Effector memory CD8-positive, alpha-beta T cell (primary cell): ENCODE measurements around the gene RET.

Experiments
- ATAC-seq: fragments of 150-1000 bp; cut with Tn5 transposase; replicated peaks from 2 replicates; pipeline ENCODE4 v1.10.0; 2021; ENCODE audit warnings: mild to moderate bottlenecking, moderate library complexity
- DNase-seq, 3 experiments: peaks; one replicate each; pipeline ENCODE4 v3.0.0; 2021
- H3K27ac Mint-ChIP-seq, 2 donors: one replicate each; pipeline ENCODE4 v1.8.0; 2022; ENCODE audit warnings: mild to moderate bottlenecking in 2 of 2, mixed read lengths in 2 of 2, moderate library complexity in 2 of 2
- H3K27me3 Mint-ChIP-seq, 2 donors: one replicate each; pipeline ENCODE4 v1.8.0; 2022; ENCODE audit warnings: mixed read lengths in 2 of 2
- H3K36me3 Mint-ChIP-seq: one replicate; pipeline ENCODE4 v1.8.0; 2022; ENCODE audit warnings: mild to moderate bottlenecking, moderate library complexity, mixed read lengths; ENCODE audit not compliant: insufficient read depth
- H3K4me1 Mint-ChIP-seq, 2 donors: one replicate each; pipeline ENCODE4 v1.8.0; 2022; ENCODE audit warnings: low read depth in 2 of 2, mixed read lengths in 2 of 2
- H3K4me3 Mint-ChIP-seq, 2 donors: one replicate each; pipeline ENCODE4 v1.8.0; 2022; ENCODE audit warnings: mild to moderate bottlenecking in 2 of 2, mixed read lengths in 2 of 2, moderate library complexity in 2 of 2
- H3K9me3 Mint-ChIP-seq, 2 donors: one replicate each; pipeline ENCODE4 v1.8.0; 2022; ENCODE audit warnings: mixed read lengths in 2 of 2

RET gene

GRCh38 chr10:43114088-43114742 lies 37.3 kb downstream of the RET start:
- no peaks in the 10 kb centered on the region for H3K27me3 Mint-ChIP-seq
- no peaks in the 10 kb centered on the region for H3K9me3 Mint-ChIP-seq
- no peak overlapping the region for H3K27ac Mint-ChIP-seq
- ATAC-seq (no peak), DNase-seq (no peak)
- no peak overlapping the region for H3K4me3 Mint-ChIP-seq
- peaks cover 0 to 5% of the 10 kb centered on the region in 2 donors for H3K4me1 Mint-ChIP-seq
- no peaks in the 10 kb centered on the region for H3K36me3 Mint-ChIP-seq

- H3K4me1 Mint-ChIP-seq = peaks cover 4 to 5% of the 10 kb centered on the region in 2 donors
- H3K36me3 Mint-ChIP-seq = no peaks in the 10 kb centered on the region
- H3K9me3 Mint-ChIP-seq = no peaks in the 10 kb centered on the region
- DNase-seq = no peak
- no peak for ATAC-seq
- H3K27ac Mint-ChIP-seq = no peak overlapping the region
- no peaks in the 10 kb centered on the region for H3K27me3 Mint-ChIP-seq
- no peak overlapping the region for H3K4me3 Mint-ChIP-seq
Measured at GRCh38 chr10:43114743-43115611, 38.1 kb downstream of the RET start.

GRCh38 chr10:43115881-43116595 lies 39.2 kb downstream of the RET start:
- no peak for ATAC-seq
- Mint-ChIP-seq H3K27me3 (no peaks in the 10 kb centered on the region), H3K4me3 (no peak overlapping the region), H3K9me3 (no peaks in the 10 kb centered on the region), H3K27ac (no peak overlapping the region), H3K4me1 (peaks cover 14% of the 10 kb centered on the region in 2 donors), H3K36me3 (no peaks in the 10 kb centered on the region)
- no peak for DNase-seq

- no peaks in the 10 kb centered on the region for H3K27me3 Mint-ChIP-seq
- H3K4me3 Mint-ChIP-seq = no peak overlapping the region
- H3K9me3 Mint-ChIP-seq = no peaks in the 10 kb centered on the region
- no peaks in the 10 kb centered on the region for H3K36me3 Mint-ChIP-seq
- H3K4me1 Mint-ChIP-seq = peaks cover 20% of the 10 kb centered on the region in 2 donors
- no peak for DNase-seq
- no peak for ATAC-seq
- H3K27ac Mint-ChIP-seq = no peak overlapping the region
Measured at GRCh38 chr10:43116596-43116995, 39.7 kb downstream of the RET start.

- no peaks in the 10 kb centered on the region for H3K9me3 Mint-ChIP-seq
- peak overlapping the region in 1 of 2 donors; percentile 5 for H3K27ac Mint-ChIP-seq
- H3K4me3 Mint-ChIP-seq = no peak overlapping the region
- no peak for DNase-seq
- no peak for ATAC-seq
- H3K4me1 Mint-ChIP-seq = peaks cover 21 to 23% of the 10 kb centered on the region in 2 donors
- no peaks in the 10 kb centered on the region for H3K36me3 Mint-ChIP-seq
- H3K27me3 Mint-ChIP-seq = no peaks in the 10 kb centered on the region
Measured at GRCh38 chr10:43117031-43117776, 40.3 kb downstream of the RET start.

GRCh38 chr10:43117777-43118583 lies 41.1 kb downstream of the RET start:
- H3K9me3 Mint-ChIP-seq = no peaks in the 10 kb centered on the region
- peaks cover 21 to 23% of the 10 kb centered on the region in 2 donors for H3K4me1 Mint-ChIP-seq
- H3K4me3 Mint-ChIP-seq = no peak overlapping the region
- no peaks in the 10 kb centered on the region for H3K36me3 Mint-ChIP-seq
- H3K27me3 Mint-ChIP-seq = no peaks in the 10 kb centered on the region
- peak overlapping the region in 1 of 2 donors; percentile 57 for H3K27ac Mint-ChIP-seq
- DNase-seq (no peak), ATAC-seq (no peak)

- no peaks in the 10 kb centered on the region for H3K27me3 Mint-ChIP-seq
- no peaks in the 10 kb centered on the region for H3K9me3 Mint-ChIP-seq
- peaks cover 21 to 23% of the 10 kb centered on the region in 2 donors for H3K4me1 Mint-ChIP-seq
- no peaks in the 10 kb centered on the region for H3K36me3 Mint-ChIP-seq
- H3K27ac Mint-ChIP-seq = peak overlapping the region; percentile 49 to 57
- ATAC-seq (no peak), DNase-seq (no peak)
- H3K4me3 Mint-ChIP-seq = no peak overlapping the region
Measured at GRCh38 chr10:43118631-43119415, 42.0 kb downstream of the RET start.

GRCh38 chr10:43119416-43120115 lies 42.7 kb downstream of the RET start:
- ATAC-seq (no peak), DNase-seq (no peak)
- Mint-ChIP-seq H3K4me1 (peaks cover 21 to 24% of the 10 kb centered on the region in 2 donors), H3K27ac (peak overlapping the region in 1 of 2 donors; percentile 90), H3K27me3 (no peaks in the 10 kb centered on the region), H3K36me3 (no peaks in the 10 kb centered on the region), H3K9me3 (no peaks in the 10 kb centered on the region), H3K4me3 (no peak overlapping the region)

GRCh38 chr10:43120116-43120928 lies 43.5 kb downstream of the RET start:
- no peak for DNase-seq
- H3K4me1 Mint-ChIP-seq = peaks cover 21 to 24% of the 10 kb centered on the region in 2 donors

GRCh38 chr10:43120929-43121314 lies 44.1 kb downstream of the RET start:
- no peaks in the 10 kb centered on the region for H3K27me3 Mint-ChIP-seq
- ATAC-seq (peak; percentile 97), DNase-seq (peak; percentile 31 to 44 (median 35))
- H3K4me1 Mint-ChIP-seq = peaks cover 21 to 24% of the 10 kb centered on the region in 2 donors
- H3K9me3 Mint-ChIP-seq = no peaks in the 10 kb centered on the region
- H3K27ac Mint-ChIP-seq = peak overlapping the region; percentile 90 to 97
- peak overlapping the region; percentile 47 to 62 for H3K4me3 Mint-ChIP-seq
- no peaks in the 10 kb centered on the region for H3K36me3 Mint-ChIP-seq

More at GRCh38 chr10:43120116-43120928, 43.5 kb downstream of the RET start:
- H3K4me3 Mint-ChIP-seq = peak overlapping the region; percentile 47 to 62
- H3K27me3 Mint-ChIP-seq = no peaks in the 10 kb centered on the region
- ATAC-seq = no peak
- no peaks in the 10 kb centered on the region for H3K36me3 Mint-ChIP-seq
- no peaks in the 10 kb centered on the region for H3K9me3 Mint-ChIP-seq
- H3K27ac Mint-ChIP-seq = peak overlapping the region; percentile 90 to 97

GRCh38 chr10:43121444-43121843 lies 44.6 kb downstream of the RET start:
- DNase-seq (no peak), ATAC-seq (no peak)
- Mint-ChIP-seq H3K27ac (peak overlapping the region; percentile 90 to 97), H3K4me1 (peaks cover 21 to 25% of the 10 kb centered on the region in 2 donors), H3K4me3 (peak overlapping the region; percentile 47 to 62), H3K36me3 (no peaks in the 10 kb centered on the region), H3K27me3 (no peaks in the 10 kb centered on the region), H3K9me3 (no peaks in the 10 kb centered on the region)
